GM12891 (cell line): Measurements from ENCODE around the gene TMEFF1.

Experiments
- POLR2A ChIP-seq: IDR thresholded peaks from 2 replicates; pipeline ENCODE4 v1.6.1; 2011; ENCODE audit warnings: low read depth, low read length, control low read depth
- POLR2AphosphoS5 ChIP-seq: IDR thresholded peaks from 2 replicates; pipeline ENCODE4 v1.6.1; 2011; ENCODE audit warnings: low read depth, low read length, control low read depth
- POU2F2 ChIP-seq: IDR thresholded peaks from 2 replicates; pipeline ENCODE4 v1.6.1; 2011; ENCODE audit warnings: low read depth, mild to moderate bottlenecking, control low read depth, low read length, moderate library complexity
- SPI1 ChIP-seq: IDR thresholded peaks from 2 replicates; pipeline ENCODE4 v1.6.1; 2011; ENCODE audit warnings: low read depth, low read length, control low read depth
- TAF1 ChIP-seq: IDR thresholded peaks from 2 replicates; pipeline ENCODE4 v1.6.1; 2011; ENCODE audit warnings: low read depth, low read length, control low read depth

- TF ChIP-seq TAF1 = no peak
- TF ChIP-seq POLR2A = no peak
- TF ChIP-seq SPI1 = no peak
- no peak for TF ChIP-seq POLR2AphosphoS5
- no peak for TF ChIP-seq POU2F2
These were observed 31.0 kb upstream of the TMEFF1 start for GRCh38 chr9:100441911-100442361.
